ENCODE results near the gene NCK1. TPM values are rescaled to one million over a fixed set of nuclear protein-coding genes. Genes with fewer than 3 reads are reported as not detected.

Gene NCK1
- total RNA-seq, 1 experiment from 2014 or later: 15.3 TPM

DNA sequence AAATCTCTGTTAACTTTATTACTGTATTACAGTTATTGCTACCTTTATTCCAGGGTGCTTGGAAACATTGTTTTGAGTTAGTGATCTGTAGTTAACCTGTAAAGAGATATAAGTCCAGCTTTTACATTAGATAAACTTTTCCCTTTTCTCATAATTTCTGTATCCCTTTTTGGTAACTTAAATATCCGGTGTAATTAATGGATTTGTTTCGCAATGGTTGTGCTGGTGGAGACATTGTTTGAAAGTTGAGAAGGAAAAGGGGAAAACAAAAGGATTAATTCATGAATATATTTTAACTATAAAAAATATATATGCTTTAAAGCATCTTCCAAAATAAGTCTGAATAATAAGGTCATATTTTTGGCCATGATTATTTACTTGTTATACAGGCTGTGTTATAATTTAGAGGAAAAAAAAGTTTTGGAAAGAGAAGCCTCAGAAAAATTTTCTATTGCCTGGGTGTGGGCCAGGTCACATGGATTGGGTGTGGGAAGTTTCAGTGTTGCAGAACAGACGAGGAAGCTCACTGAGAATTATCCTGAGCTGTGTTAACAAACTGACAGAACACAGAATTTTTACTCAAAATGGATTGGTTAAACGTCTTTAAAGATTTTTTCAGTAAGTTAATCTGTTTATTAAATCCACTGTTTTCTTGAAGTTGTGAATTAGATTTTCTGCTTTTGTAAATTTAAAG, 68.1 kb downstream of the NCK1 start:
- peaks cover 7% of the 10 kb centered on the region for H3K36me3 ChIP-seq (ENCODE audit: low read depth, low read length)
- H3K4me3 ChIP-seq (ENCODE audit: low read length): no peak overlapping the region
- no peaks in the 10 kb centered on the region for H3F3A ChIP-seq (ENCODE audit: low read length, unreplicated experiment)
- H3K9ac ChIP-seq (ENCODE audit: low read length): 0 out of 2 replicates have a peak overlapping the region, but pooled peaks have one; percentile 5
- peak overlapping the region; percentile 73 for H3K27ac ChIP-seq (ENCODE audit: low read length)
- ATAC-seq (no peak), DNase-seq (no peak)
- POLR2A ChIA-PET (ENCODE audit: unreplicated experiment): no interaction called here
- peaks cover 17% of the 10 kb centered on the region for H3K79me2 ChIP-seq (ENCODE audit: low read length)
- TF ChIP-seq EZH2 (IDR thresholded peaks at IDR 0.05; ENCODE audit: low read length, unreplicated experiment): no peak
- TF ChIP-seq, protein P1, sequence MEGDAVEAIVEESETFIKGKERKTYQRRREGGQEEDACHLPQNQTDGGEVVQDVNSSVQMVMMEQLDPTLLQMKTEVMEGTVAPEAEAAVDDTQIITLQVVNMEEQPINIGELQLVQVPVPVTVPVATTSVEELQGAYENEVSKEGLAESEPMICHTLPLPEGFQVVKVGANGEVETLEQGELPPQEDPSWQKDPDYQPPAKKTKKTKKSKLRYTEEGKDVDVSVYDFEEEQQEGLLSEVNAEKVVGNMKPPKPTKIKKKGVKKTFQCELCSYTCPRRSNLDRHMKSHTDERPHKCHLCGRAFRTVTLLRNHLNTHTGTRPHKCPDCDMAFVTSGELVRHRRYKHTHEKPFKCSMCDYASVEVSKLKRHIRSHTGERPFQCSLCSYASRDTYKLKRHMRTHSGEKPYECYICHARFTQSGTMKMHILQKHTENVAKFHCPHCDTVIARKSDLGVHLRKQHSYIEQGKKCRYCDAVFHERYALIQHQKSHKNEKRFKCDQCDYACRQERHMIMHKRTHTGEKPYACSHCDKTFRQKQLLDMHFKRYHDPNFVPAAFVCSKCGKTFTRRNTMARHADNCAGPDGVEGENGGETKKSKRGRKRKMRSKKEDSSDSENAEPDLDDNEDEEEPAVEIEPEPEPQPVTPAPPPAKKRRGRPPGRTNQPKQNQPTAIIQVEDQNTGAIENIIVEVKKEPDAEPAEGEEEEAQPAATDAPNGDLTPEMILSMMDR (conservative IDR thresholded peaks at IDR 0.05; ENCODE audit: low read depth, low read length): no peak
- TF ChIP-seq EZH2phosphoT487 (IDR thresholded peaks at IDR 0.05; ENCODE audit: borderline replicate concordance, low read length): no peak
- no peaks in the 10 kb centered on the region for H4K20me1 ChIP-seq (ENCODE audit: low read length)
- H3K9me2 ChIP-seq (replicated peaks; ENCODE audit: low read length): no peaks in the 10 kb centered on the region
- no peaks in the 10 kb centered on the region for H3K9me3 ChIP-seq (ENCODE audit: low read length)
- peaks cover 16% of the 10 kb centered on the region for H3K4me1 ChIP-seq (ENCODE audit: insufficient read depth, low read length)
- BruUV-seq (replicated peaks): no TSS peak
- H3K27me3 ChIP-seq (ENCODE audit: low read length): no peaks in the 10 kb centered on the region
- H3K4me2 ChIP-seq (ENCODE audit: low read length): 0 out of 2 replicates have a peak overlapping the region, but pooled peaks have one; percentile 35
- CTCF ChIA-PET: no interaction called here
- H2AFZ ChIP-seq (ENCODE audit: low read length): no peak overlapping the region
- intact Hi-C loops (cut with micrococcal nuclease): loop anchor here (5.0 to 10.0 kb wide), 3 partner anchors 38 to 175 kb away; partner anchors contain the start of genes NCK1 and STAG1

DNA sequence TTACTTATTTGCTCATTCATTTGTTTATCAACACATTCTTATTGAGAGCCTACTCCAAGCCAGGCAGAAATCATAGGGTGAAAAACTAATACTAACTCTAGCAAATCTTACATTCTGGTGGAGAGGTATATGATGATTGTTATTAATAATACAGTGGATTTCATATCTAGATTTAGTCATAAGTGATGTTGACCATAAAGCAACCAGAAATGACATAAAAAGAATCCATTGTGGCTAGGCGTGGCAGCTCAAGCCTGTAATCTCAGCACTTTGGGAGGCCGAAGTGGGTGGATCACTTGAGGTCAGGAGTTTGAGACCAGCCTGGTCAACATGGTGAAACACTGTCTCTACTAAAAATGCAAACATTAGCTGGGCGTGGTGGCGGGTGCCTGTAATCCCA, 69.6 kb downstream of the NCK1 start:
- ChIA-PET CTCF (no interaction called here), POLR2A (ENCODE audit: unreplicated experiment) (interaction anchor here (0.5 kb wide), 1 partner anchor 735 kb away, joined by 7 read pairs; no protein-coding TSS in a partner anchor)
- no TSS peak for BruUV-seq (replicated peaks)
- H4K20me1 ChIP-seq (ENCODE audit: low read length): no peaks in the 10 kb centered on the region
- H3F3A ChIP-seq (ENCODE audit: low read length, unreplicated experiment): no peaks in the 10 kb centered on the region
- H2AFZ ChIP-seq (ENCODE audit: low read length): no peak overlapping the region
- peaks cover 11% of the 10 kb centered on the region for H3K36me3 ChIP-seq (ENCODE audit: low read depth, low read length)
- peak; percentile 22; the same call in 1 of the 2 replicates for ATAC-seq
- TF ChIP-seq, protein P1 (conservative IDR thresholded peaks at IDR 0.05; ENCODE audit: low read depth, low read length): no peak
- no peak for TF ChIP-seq EZH2 (IDR thresholded peaks at IDR 0.05; ENCODE audit: low read length, unreplicated experiment)
- TF ChIP-seq EZH2phosphoT487 (IDR thresholded peaks at IDR 0.05; ENCODE audit: borderline replicate concordance, low read length): no peak
- H3K9me2 ChIP-seq (replicated peaks; ENCODE audit: low read length): no peaks in the 10 kb centered on the region
- DNase-seq: peak; percentile 38
- H3K4me1 ChIP-seq (ENCODE audit: insufficient read depth, low read length): peaks cover 16% of the 10 kb centered on the region
- H3K9ac ChIP-seq (ENCODE audit: low read length): 0 out of 2 replicates have a peak overlapping the region, but pooled peaks have one; percentile 44
- peaks cover 13% of the 10 kb centered on the region for H3K79me2 ChIP-seq (ENCODE audit: low read length)
- H3K9me3 ChIP-seq (ENCODE audit: low read length): no peaks in the 10 kb centered on the region
- H3K27me3 ChIP-seq (ENCODE audit: low read length): no peaks in the 10 kb centered on the region
- peak overlapping the region; percentile 35 for H3K4me2 ChIP-seq (ENCODE audit: low read length)
- intact Hi-C loops (cut with micrococcal nuclease): loop anchor here (5.0 to 10.0 kb wide), 3 partner anchors 39 to 177 kb away; partner anchors contain the start of genes NCK1 and STAG1
- H3K27ac ChIP-seq (ENCODE audit: low read length): peak overlapping the region; percentile 73
- H3K4me3 ChIP-seq (ENCODE audit: low read length): no peak overlapping the region

DNA sequence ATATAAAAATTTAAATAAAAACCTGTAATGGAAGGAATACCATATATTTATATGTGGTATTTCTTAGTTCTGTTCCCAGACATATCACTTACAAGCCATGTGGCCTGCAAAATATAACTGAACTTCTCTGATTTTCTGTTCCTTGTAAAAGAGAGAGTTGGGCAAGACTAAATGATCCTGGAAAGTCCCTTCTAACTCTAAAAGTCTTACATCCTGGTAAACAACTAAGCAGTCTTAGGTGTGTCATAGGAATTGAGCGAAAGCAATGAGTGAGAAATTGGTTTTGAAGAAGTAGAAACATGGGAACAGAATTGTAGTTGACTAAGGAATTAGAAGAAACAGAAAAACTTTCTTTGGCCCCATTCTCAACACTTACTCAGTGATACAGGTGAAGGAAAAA, 70.5 kb downstream of the NCK1 start:
- no peak overlapping the region for H3K4me3 ChIP-seq (ENCODE audit: low read length)
- no peaks in the 10 kb centered on the region for H3K9me3 ChIP-seq (ENCODE audit: low read length)
- H3K27ac ChIP-seq (ENCODE audit: low read length): peak overlapping the region; percentile 73
- ChIA-PET CTCF (no interaction called here), POLR2A (ENCODE audit: unreplicated experiment) (no interaction called here)
- H4K20me1 ChIP-seq (ENCODE audit: low read length): no peaks in the 10 kb centered on the region
- H3K79me2 ChIP-seq (ENCODE audit: low read length): peaks cover 12% of the 10 kb centered on the region
- no peaks in the 10 kb centered on the region for H3F3A ChIP-seq (ENCODE audit: low read length, unreplicated experiment)
- ATAC-seq: no peak; the same call in 1 of the 2 replicates
- intact Hi-C loops (cut with micrococcal nuclease): loop anchor here (5.0 to 10.0 kb wide), 3 partner anchors 40 to 178 kb away; partner anchors contain the start of genes NCK1 and STAG1
- peaks cover 16% of the 10 kb centered on the region for H3K4me1 ChIP-seq (ENCODE audit: insufficient read depth, low read length)
- no peaks in the 10 kb centered on the region for H3K9me2 ChIP-seq (replicated peaks; ENCODE audit: low read length)
- peaks cover 13% of the 10 kb centered on the region for H3K36me3 ChIP-seq (ENCODE audit: low read depth, low read length)
- H2AFZ ChIP-seq (ENCODE audit: low read length): no peak overlapping the region
- TF ChIP-seq EZH2 (IDR thresholded peaks at IDR 0.05; ENCODE audit: low read length, unreplicated experiment): no peak
- TF ChIP-seq EZH2phosphoT487 (IDR thresholded peaks at IDR 0.05; ENCODE audit: borderline replicate concordance, low read length): no peak
- TF ChIP-seq, protein P1 (conservative IDR thresholded peaks at IDR 0.05; ENCODE audit: low read depth, low read length): no peak
- no peak overlapping the region for H3K4me2 ChIP-seq (ENCODE audit: low read length)
- H3K9ac ChIP-seq (ENCODE audit: low read length): peak overlapping the region; percentile 44; the same call in 1 of the 2 replicates
- H3K27me3 ChIP-seq (ENCODE audit: low read length): no peaks in the 10 kb centered on the region
- BruUV-seq (replicated peaks): no TSS peak
- no peak for DNase-seq

Data from PC-3 (cell line).